ENCODE results near the gene RALGAPA1. TPM values are rescaled to one million over a fixed set of nuclear protein-coding genes. Genes with fewer than 3 reads are reported as not detected.
"Not testable (repeated sequence)": the region's sequence is repeated elsewhere in the genome, so short reads cannot be mapped to it uniquely, and the experiment has no call there.

RALGAPA1 gene
- polyA plus RNA-seq, 1 donor (not counting 4 experiments of a cell fraction or from before 2014, with no cell fraction given), result 12.1 TPM

GRCh38 chr14:35687335-35687939 lies 121.7 kb downstream of the RALGAPA1 start:
- Histone ChIP-seq H3K9me3 (ENCODE audit: control insufficient read depth, low read depth, low read length) (no peaks in the 10 kb centered on the region), H3K36me3 (ENCODE audit: control insufficient read depth in 2 of 2, extremely low read depth in 1 of 2, insufficient read depth in 2 of 2, low read length in 2 of 2) (peaks cover 0 to 2% of the 10 kb centered on the region in 2 experiments), H3K9me1 (ENCODE audit: control insufficient read depth, extremely low read depth, insufficient read depth, low read length) (no peaks in the 10 kb centered on the region), H3K4me2 (ENCODE audit: control insufficient read depth, extremely low read depth, insufficient read depth, low read depth, low read length) (no peak overlapping the region), H3K9ac (ENCODE audit: control insufficient read depth, extremely low read depth, insufficient read depth, low read length) (no peak overlapping the region), H3K79me2 (ENCODE audit: control insufficient read depth, insufficient read depth, low read length) (no peaks in the 10 kb centered on the region), H4K20me1 (ENCODE audit: control insufficient read depth, extremely low read depth, insufficient read depth, low read length) (no peaks in the 10 kb centered on the region), H3K27me3 (ENCODE audit: control insufficient read depth, extremely low read depth, insufficient read depth, low read length) (no peaks in the 10 kb centered on the region), H2AFZ (ENCODE audit: control insufficient read depth, low read length) (no peak overlapping the region), H3K4me3 (ENCODE audit: control insufficient read depth in 2 of 3, extremely low read depth in 1 of 3, insufficient read depth in 2 of 3, low read depth in 1 of 3, low read length in 3 of 3) (no peak overlapping the region), H3K4me1 (ENCODE audit: control insufficient read depth, extremely low read depth, insufficient read depth, low read length) (no peaks in the 10 kb centered on the region), H3K27ac (ENCODE audit: control insufficient read depth, insufficient read depth, low read length) (no peak overlapping the region)
- DNase-seq (ENCODE audit: low read depth, low spot score) (no peak), FAIRE-seq (peak; percentile 71)
- TF ChIP-seq CTCF (optimal IDR thresholded peaks at IDR 0.05 in 1 of 3, IDR thresholded peaks at IDR 0.05 in 1 of 3, conservative IDR thresholded peaks at IDR 0.05 in 1 of 3; ENCODE audit: extremely low read depth in 1 of 3, insufficient read depth in 2 of 3, low read length in 3 of 3) (peak in 2 of 3 experiments; percentile 66 to 78), EZH2 (IDR thresholded peaks at IDR 0.05; ENCODE audit: low read length) (no peak)
- dilution Hi-C loops (cut with MboI; ENCODE audit: extremely low pct_ligation_motif_present, low sequenced_read_pairs), result no loop called here

- H3K4me2 ChIP-seq (ENCODE audit: control insufficient read depth, extremely low read depth, insufficient read depth, low read depth, low read length); DNase-seq (ENCODE audit: low read depth, low spot score); H3K36me3 ChIP-seq (ENCODE audit: control insufficient read depth in 2 of 2, extremely low read depth in 1 of 2, insufficient read depth in 2 of 2, low read length in 2 of 2); H3K27me3 ChIP-seq (ENCODE audit: control insufficient read depth, extremely low read depth, insufficient read depth, low read length); H2AFZ ChIP-seq (ENCODE audit: control insufficient read depth, low read length); H3K9me3 ChIP-seq (ENCODE audit: control insufficient read depth, low read depth, low read length); H4K20me1 ChIP-seq (ENCODE audit: control insufficient read depth, extremely low read depth, insufficient read depth, low read length); H3K79me2 ChIP-seq (ENCODE audit: control insufficient read depth, insufficient read depth, low read length); H3K27ac ChIP-seq (ENCODE audit: control insufficient read depth, insufficient read depth, low read length); FAIRE-seq; H3K4me1 ChIP-seq (ENCODE audit: control insufficient read depth, extremely low read depth, insufficient read depth, low read length); dilution Hi-C loops (cut with MboI; ENCODE audit: extremely low pct_ligation_motif_present, low sequenced_read_pairs); H3K9ac ChIP-seq (ENCODE audit: control insufficient read depth, extremely low read depth, insufficient read depth, low read length); H3K4me3 ChIP-seq (ENCODE audit: control insufficient read depth in 2 of 3, extremely low read depth in 1 of 3, insufficient read depth in 2 of 3, low read depth in 1 of 3, low read length in 3 of 3); H3K9me1 ChIP-seq (ENCODE audit: control insufficient read depth, extremely low read depth, insufficient read depth, low read length): not testable (repeated sequence)
These were observed 125.4 kb downstream of the RALGAPA1 start for GRCh38 chr14:35683688-35684087.

- Histone ChIP-seq H2AFZ (ENCODE audit: control insufficient read depth, low read length) (no peak overlapping the region), H3K9ac (ENCODE audit: control insufficient read depth, extremely low read depth, insufficient read depth, low read length) (no peak overlapping the region), H4K20me1 (ENCODE audit: control insufficient read depth, extremely low read depth, insufficient read depth, low read length) (no peaks in the 10 kb centered on the region), H3K79me2 (ENCODE audit: control insufficient read depth, insufficient read depth, low read length) (no peaks in the 10 kb centered on the region), H3K4me2 (ENCODE audit: control insufficient read depth, extremely low read depth, insufficient read depth, low read depth, low read length) (no peak overlapping the region), H3K4me1 (ENCODE audit: control insufficient read depth, extremely low read depth, insufficient read depth, low read length) (no peaks in the 10 kb centered on the region), H3K27me3 (ENCODE audit: control insufficient read depth, extremely low read depth, insufficient read depth, low read length) (no peaks in the 10 kb centered on the region), H3K27ac (ENCODE audit: control insufficient read depth, insufficient read depth, low read length) (no peak overlapping the region), H3K4me3 (ENCODE audit: control insufficient read depth in 2 of 3, extremely low read depth in 1 of 3, insufficient read depth in 2 of 3, low read depth in 1 of 3, low read length in 3 of 3) (no peak overlapping the region), H3K36me3 (ENCODE audit: control insufficient read depth in 2 of 2, extremely low read depth in 1 of 2, insufficient read depth in 2 of 2, low read length in 2 of 2) (no peaks in the 10 kb centered on the region), H3K9me1 (ENCODE audit: control insufficient read depth, extremely low read depth, insufficient read depth, low read length) (no peaks in the 10 kb centered on the region), H3K9me3 (ENCODE audit: control insufficient read depth, low read depth, low read length) (no peaks in the 10 kb centered on the region)
- DNase-seq (ENCODE audit: low read depth, low spot score) (no peak), FAIRE-seq (no peak)
- TF ChIP-seq EZH2 (IDR thresholded peaks at IDR 0.05; ENCODE audit: low read length) (no peak), CTCF (optimal IDR thresholded peaks at IDR 0.05 in 1 of 3, IDR thresholded peaks at IDR 0.05 in 1 of 3, conservative IDR thresholded peaks at IDR 0.05 in 1 of 3; ENCODE audit: extremely low read depth in 1 of 3, insufficient read depth in 2 of 3, low read length in 3 of 3) (no peak)
- dilution Hi-C loops (cut with MboI; ENCODE audit: extremely low pct_ligation_motif_present, low sequenced_read_pairs), result no loop called here
These were observed 126.3 kb downstream of the RALGAPA1 start for GRCh38 chr14:35682802-35683201.
